GM18505 (cell line): ENCODE results near the gene SRA1.
A peak's percentile ranks its signal among the peaks of the same experiment; 100 is the strongest.
"Not testable (repeated sequence)": the region's sequence is repeated elsewhere in the genome, so short reads cannot be mapped to it uniquely, and the experiment has no call there.

ENCODE experiments used
- ATAC-seq: cut with Tn5 transposase; IDR thresholded peaks from one replicate; pipeline ENCODE4 v1.9.1; 2021; ENCODE audit not compliant: unreplicated experiment
- POLR2A ChIP-seq: IDR thresholded peaks from 4 replicates; pipeline ENCODE4 v1.6.1; 2011; ENCODE audit warnings: borderline replicate concordance; ENCODE audit not compliant: insufficient read depth, insufficient read length; ENCODE audit errors: extremely low read depth

SRA1 gene

DNA sequence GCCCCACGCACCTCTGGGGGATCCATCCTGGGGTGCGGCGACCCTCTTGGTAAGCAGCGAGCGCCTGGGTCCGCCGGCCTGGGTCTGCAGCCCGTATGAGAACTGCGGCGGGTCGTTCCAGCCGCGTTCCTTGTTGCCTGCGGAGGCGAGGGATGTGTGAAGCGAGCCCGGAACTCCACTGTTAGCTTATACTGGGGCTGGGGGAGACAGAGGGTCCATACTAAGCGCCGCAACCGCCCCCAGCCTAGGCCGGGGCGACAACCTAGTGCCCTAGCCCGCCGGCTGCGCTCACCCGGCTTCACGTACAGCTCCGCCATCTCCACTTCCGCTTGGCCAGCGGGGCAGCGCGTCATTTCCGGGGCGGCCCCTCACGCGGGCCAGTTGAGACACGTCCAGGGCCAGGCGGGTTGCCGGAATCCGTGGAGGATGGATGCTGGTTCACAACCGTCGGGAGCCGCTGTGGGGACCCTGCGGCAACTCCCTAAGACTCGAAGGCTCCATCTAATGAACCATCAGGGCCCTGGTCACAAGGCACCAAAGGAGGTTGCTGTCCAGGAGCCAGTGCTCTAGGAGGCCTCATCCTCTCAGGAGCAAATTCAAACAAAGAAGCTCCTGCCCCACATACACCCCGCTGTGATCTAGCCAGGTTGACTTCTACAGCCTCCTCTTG is at the start of gene SRA1:
TSS of gene SRA1 (minus strand) at position 338 of the 670 bp plus-strand sequence. CDS start at position 317, 21 bp downstream.
- peak; percentile 95 for ATAC-seq
- TF ChIP-seq POLR2A = peak; percentile 98

DNA sequence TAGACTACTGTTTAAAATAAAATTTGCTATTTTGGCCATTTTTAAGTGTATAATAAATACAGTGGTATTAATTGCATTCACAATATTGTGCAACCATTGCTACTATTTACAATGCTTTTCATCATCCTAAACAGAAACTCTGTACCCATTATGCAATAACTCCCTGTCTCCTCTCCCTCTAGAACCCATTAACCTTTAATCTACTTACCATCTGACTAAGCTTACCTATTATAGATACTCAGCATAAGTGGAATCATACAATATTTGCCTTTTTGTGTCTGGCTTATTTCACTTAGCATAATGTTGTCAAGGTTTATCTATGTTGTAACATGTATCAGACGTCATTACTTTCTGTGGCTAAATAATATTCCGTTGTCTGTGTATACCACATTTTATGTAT is 49.8 kb upstream of the SRA1 start:
- TF ChIP-seq POLR2A = no peak
- ATAC-seq = no peak

GRCh38 chr5:140605879-140606278 is 48.6 kb upstream of the SRA1 start:
- TF ChIP-seq POLR2A = no peak
- no peak for ATAC-seq

DNA sequence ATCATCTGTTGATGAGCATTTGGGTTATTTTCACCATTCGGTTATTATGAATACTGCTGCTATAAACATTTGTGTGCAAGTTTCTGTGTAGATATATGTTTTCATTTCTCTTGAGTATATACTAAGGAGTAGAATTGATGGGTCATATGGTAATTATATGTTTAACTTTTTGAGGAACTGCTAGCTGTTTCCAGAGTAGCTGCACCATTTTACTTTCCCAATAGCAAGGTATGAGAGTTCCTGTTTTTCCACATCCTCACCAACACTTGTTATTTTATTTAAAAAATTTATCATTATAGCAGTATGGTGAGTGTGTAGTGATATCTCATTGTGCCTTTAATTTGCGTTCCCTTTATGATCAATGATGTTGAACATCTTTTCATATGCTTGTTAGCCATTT is 46.5 kb upstream of the SRA1 start:
- ATAC-seq = no peak
- no peak for TF ChIP-seq POLR2A

- ATAC-seq = not testable (repeated sequence)
Observed at GRCh38 chr5:140603446-140603698, 46.1 kb upstream of the SRA1 start.

GRCh38 chr5:140602147-140602546 is 44.9 kb upstream of the SRA1 start:
- ATAC-seq = no peak
- no peak for TF ChIP-seq POLR2A

DNA sequence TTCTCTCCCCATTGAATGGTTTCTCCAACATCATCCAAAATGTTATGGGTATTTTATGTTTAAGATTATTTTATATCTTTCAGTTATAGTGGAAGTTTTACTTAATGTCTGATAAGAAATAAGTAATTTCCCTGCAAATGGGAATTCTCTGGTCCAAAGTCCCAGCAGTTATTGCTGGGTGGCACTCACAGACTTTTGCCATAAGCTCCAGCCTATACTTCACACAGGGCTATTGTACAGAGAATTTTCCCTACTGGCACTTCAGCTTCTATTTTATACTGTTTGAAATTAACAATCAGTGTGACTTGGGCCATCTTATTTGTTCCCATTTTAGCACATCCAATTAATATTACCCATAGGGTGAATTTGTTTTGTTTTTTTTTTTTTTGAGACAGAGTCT is 42.8 kb upstream of the SRA1 start:
- TF ChIP-seq POLR2A = no peak
- ATAC-seq = no peak

GRCh38 chr5:140598836-140599235 is 41.6 kb upstream of the SRA1 start:
- TF ChIP-seq POLR2A = no peak
- no peak for ATAC-seq

GRCh38 chr5:140596321-140596741 is 39.1 kb upstream of the SRA1 start:
- no peak for ATAC-seq
- TF ChIP-seq POLR2A = no peak

DNA sequence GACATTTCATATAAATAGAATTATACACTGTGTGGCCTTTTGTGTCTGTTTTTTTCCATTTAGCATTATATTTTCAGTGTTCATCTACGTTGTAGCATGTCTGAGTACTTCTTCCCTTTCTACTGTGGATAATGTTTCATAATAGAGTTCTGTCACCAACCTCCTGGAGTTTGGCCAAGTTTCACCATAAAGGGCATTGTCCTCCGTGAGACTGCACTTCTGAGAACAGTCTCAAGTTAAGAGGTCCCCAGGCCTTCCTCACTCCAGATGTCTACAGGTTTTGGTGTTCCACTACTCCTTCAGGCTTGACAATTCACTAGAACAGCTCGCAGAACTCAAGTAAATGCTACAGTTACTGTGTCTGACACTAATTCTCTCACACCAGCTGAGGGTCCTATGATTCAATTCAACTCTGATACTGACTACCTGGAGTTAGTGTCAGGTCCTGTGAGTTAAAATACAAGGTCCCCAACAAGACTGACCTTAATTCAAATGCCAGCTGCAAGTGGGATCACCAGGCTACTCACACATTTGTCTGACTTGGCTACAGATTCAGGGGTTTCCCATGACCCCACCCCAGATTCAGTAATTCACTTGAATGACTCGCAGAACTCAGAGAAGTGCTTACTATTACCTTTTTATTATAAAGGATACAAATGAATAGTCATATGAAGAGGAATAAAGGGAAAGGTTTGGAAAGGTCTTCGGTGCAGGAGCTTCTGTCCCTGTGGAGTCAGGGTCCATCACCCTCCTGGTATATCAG is 38.4 kb upstream of the SRA1 start:
- TF ChIP-seq POLR2A = no peak
- no peak for ATAC-seq

DNA sequence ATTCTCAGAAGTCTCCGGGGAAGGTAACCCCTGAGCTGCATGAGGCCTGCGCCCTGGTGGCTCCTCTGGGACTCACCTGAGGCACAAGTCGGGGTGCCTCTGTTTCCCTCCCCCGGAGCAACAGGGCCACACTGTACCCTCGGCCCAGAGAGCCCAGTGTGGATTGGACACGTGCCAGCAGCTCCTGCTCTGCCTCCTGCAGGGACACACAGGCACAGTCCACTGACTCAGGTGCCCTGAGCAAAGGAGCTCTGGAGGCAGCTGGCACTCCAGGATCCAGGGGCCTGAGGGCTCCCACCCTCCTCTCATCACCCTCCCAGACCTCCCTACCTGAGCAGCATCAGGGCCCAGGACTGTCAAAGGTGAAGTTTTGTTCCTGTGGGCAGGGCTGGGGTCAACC is 36.9 kb upstream of the SRA1 start:
- ATAC-seq = no peak
- no peak for TF ChIP-seq POLR2A

DNA sequence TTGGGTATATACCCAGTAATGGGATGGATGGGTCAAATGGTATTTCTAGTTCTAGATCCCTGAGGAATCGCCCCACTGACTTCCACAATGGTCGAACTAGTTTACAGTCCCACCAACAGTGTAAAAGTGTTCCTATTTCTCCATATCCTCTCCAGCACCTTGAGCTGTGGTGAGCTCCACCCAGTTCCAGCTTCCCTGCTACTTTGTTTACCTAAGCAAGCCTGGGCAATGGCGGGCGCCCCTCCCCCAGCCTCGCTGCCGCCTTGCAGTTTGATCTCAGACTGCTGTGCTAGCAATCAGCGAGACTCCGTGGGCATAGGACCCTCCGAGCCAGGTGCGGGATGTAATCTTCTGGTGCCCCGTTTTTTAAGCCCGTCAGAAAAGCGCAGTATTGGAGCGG is 35.8 kb upstream of the SRA1 start:
- ATAC-seq = not testable (repeated sequence)

DNA sequence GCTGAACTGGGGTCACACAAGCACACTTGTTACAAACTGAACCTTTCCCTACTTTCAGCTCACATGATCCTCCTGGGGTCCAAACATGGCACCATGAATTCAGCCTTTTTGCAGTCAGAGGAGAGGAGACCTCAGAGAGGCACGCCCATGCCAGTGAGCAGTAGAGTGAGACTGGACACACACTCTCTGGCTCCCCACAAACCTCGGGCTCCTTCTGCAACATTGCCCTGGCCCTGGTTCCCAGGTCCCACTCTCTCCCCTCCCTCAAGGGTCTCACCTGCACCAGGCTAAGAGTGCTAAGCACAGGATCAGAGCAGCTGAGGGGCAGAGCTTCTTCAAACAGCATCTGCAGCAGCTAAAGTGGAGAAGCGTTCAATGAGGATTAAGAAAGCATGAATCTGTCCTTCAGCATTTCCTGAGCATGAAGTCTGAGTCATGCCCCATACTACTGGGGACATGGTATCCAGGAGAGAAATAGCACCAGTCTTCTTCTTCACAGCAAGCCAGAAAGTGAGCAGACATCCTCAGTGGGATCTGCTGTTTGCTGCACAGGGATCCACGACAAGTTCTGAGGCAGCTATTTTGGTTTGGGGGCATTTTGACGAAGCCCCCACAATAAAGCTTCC is 34.6 kb upstream of the SRA1 start:
- no peak for ATAC-seq
- no peak for TF ChIP-seq POLR2A

DNA sequence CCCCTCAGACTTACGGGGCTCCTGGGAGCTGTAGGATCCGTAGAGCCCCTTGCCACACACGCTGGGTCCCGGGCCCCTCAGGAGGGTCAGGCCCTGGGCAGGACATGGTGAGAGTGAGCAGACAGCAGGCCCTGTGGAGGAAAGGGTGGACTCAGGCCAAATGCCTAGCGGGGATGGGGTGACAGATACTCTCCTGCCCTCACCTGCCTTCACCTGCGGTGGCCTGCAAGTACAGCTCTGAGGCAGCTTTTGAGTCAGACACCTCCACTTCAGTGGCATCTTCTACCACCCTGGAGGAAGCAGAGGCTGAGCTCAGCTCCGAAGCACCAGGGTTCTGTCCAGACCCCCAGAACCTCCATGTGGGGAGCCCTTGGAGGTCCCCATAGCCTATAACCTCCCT is 33.6 kb upstream of the SRA1 start:
- ATAC-seq = no peak
- TF ChIP-seq POLR2A = no peak
